Bronchial epithelial cell (primary cell): ENCODE measurements around the gene KLC3. TPM values are rescaled to one million over a fixed set of nuclear protein-coding genes. Genes with fewer than 3 reads are reported as not detected.
"Not testable (repeated sequence)": the region's sequence is repeated elsewhere in the genome, so short reads cannot be mapped to it uniquely, and the experiment has no call there.

ENCODE experiments used
- DNase-seq: peaks from one replicate; pipeline ENCODE4 v3.0.0-alpha.2; 2010; ENCODE audit warnings: low read depth
- FAIRE-seq: peaks from 2 replicates; lab custom pipeline; 2011; peaks lifted over from hg19 to GRCh38; lab: Jason Lieb, UNC
- H3K27me3 ChIP-seq: 2 replicates; pipeline ENCODE4 v1.5.1; 2011; ENCODE audit warnings: low read length; ENCODE audit not compliant: control insufficient read depth, insufficient read depth
- H3K36me3 ChIP-seq: 2 replicates; pipeline ENCODE4 v1.5.1; 2011; ENCODE audit warnings: low read length; ENCODE audit not compliant: control insufficient read depth, insufficient read depth
- H3K4me3 ChIP-seq: 2 replicates; pipeline ENCODE4 v1.5.1; 2011; ENCODE audit warnings: mild to moderate bottlenecking, low read depth, low read length, control low read depth
- CTCF ChIP-seq: IDR thresholded peaks from 2 replicates; pipeline ENCODE4 v1.5.1; 2011; ENCODE audit warnings: mild to moderate bottlenecking, moderate library complexity, low read length, control low read depth, inconsistent platforms; ENCODE audit not compliant: insufficient read depth, severe bottlenecking
- total RNA-seq: library from RNA; depleted of rRNA; stranded (reverse); fragments of >200 nt; gene quantifications from 2 replicates; pipeline ENCODE4 v1.2.1, GENCODE V29; 2014

The KLC3 gene
- total RNA-seq, 1 donor from 2014 or later = 83.5 TPM

GRCh38 chr19:45306518-45307027, 34.0 kb upstream of the KLC3 start:
- FAIRE-seq (no peak), DNase-seq (no peak)
- Histone ChIP-seq H3K36me3 (peaks cover 1% of the 10 kb centered on the region), H3K4me3 (no peak overlapping the region), H3K27me3 (no peaks in the 10 kb centered on the region)
- no peak for TF ChIP-seq CTCF

- FAIRE-seq = no peak
Measured at GRCh38 chr19:45307361-45307760, 33.2 kb upstream of the KLC3 start.

GRCh38 chr19:45309322-45309721, 31.2 kb upstream of the KLC3 start:
- not testable (repeated sequence) for FAIRE-seq, DNase-seq, H3K36me3 ChIP-seq, H3K4me3 ChIP-seq, H3K27me3 ChIP-seq

More at GRCh38 chr19:45307361-45307760, 33.2 kb upstream of the KLC3 start:
- no peaks in the 10 kb centered on the region for H3K27me3 ChIP-seq
- H3K4me3 ChIP-seq = no peak overlapping the region
- no peak for TF ChIP-seq CTCF
- H3K36me3 ChIP-seq = no peaks in the 10 kb centered on the region
- no peak for DNase-seq

- TF ChIP-seq CTCF = no peak
- FAIRE-seq (no peak), DNase-seq (no peak)
- no peaks in the 10 kb centered on the region for H3K36me3 ChIP-seq
- H3K4me3 ChIP-seq = no peak overlapping the region
- H3K27me3 ChIP-seq = peaks cover 1% of the 10 kb centered on the region
Measured at GRCh38 chr19:45311621-45312020, 28.9 kb upstream of the KLC3 start.

GRCh38 chr19:45312285-45312684, 28.3 kb upstream of the KLC3 start:
- FAIRE-seq, H3K4me3 ChIP-seq, H3K27me3 ChIP-seq, H3K36me3 ChIP-seq, DNase-seq: not testable (repeated sequence)

- Histone ChIP-seq H3K36me3 (no peaks in the 10 kb centered on the region), H3K27me3 (peaks cover 1% of the 10 kb centered on the region), H3K4me3 (no peak overlapping the region)
- no peak for TF ChIP-seq CTCF
- DNase-seq (no peak), FAIRE-seq (no peak)
Measured at GRCh38 chr19:45314708-45315245, 25.8 kb upstream of the KLC3 start.

GRCh38 chr19:45315304-45315703, 25.2 kb upstream of the KLC3 start:
- no peak overlapping the region for H3K4me3 ChIP-seq
- TF ChIP-seq CTCF = no peak

More at GRCh38 chr19:45315304-45315703, 25.2 kb upstream of the KLC3 start:
- FAIRE-seq = no peak
- DNase-seq = no peak
- Histone ChIP-seq H3K27me3 (peaks cover 1% of the 10 kb centered on the region), H3K36me3 (no peaks in the 10 kb centered on the region)
